ENCODE data around the gene DIAPH2. TPM values are rescaled to one million over a fixed set of nuclear protein-coding genes. Genes with fewer than 3 reads are reported as not detected.

The DIAPH2 gene
- polyA plus RNA-seq, 1 donor = 8.9 TPM

- no peak for DNase-seq
Measured at GRCh38 chrX:97594646-97595224, 910.1 kb downstream of the DIAPH2 start.

GRCh38 chrX:97597954-97598353, 913.3 kb downstream of the DIAPH2 start:
- no peak for DNase-seq

GRCh38 chrX:97602465-97603258, 918.0 kb downstream of the DIAPH2 start:
- no peak for DNase-seq

- DNase-seq = no peak
Measured at GRCh38 chrX:97605271-97605670, 920.6 kb downstream of the DIAPH2 start.

- DNase-seq = no peak
Measured at GRCh38 chrX:97609357-97609756, 924.7 kb downstream of the DIAPH2 start.

GRCh38 chrX:97609938-97610337, 925.3 kb downstream of the DIAPH2 start:
- no peak for DNase-seq

GRCh38 chrX:97616883-97617530, 932.4 kb downstream of the DIAPH2 start:
- no peak for DNase-seq

GRCh38 chrX:97619499-97619898, 934.9 kb downstream of the DIAPH2 start:
- DNase-seq = no peak

- no peak for DNase-seq
Measured at GRCh38 chrX:97622111-97622510, 937.5 kb downstream of the DIAPH2 start.

- DNase-seq = no peak
Measured at GRCh38 chrX:97628326-97628725, 943.7 kb downstream of the DIAPH2 start.

- DNase-seq = no peak
Measured at GRCh38 chrX:97628807-97629596, 944.4 kb downstream of the DIAPH2 start.

- DNase-seq = no peak
Measured at GRCh38 chrX:97629597-97629985, 944.9 kb downstream of the DIAPH2 start.

- no peak for DNase-seq
Measured at GRCh38 chrX:97633798-97634197, 949.2 kb downstream of the DIAPH2 start.

GRCh38 chrX:97636473-97637140, 952.0 kb downstream of the DIAPH2 start:
- DNase-seq = no peak

- DNase-seq = no peak
Measured at GRCh38 chrX:97637289-97637688, 952.6 kb downstream of the DIAPH2 start.

- no peak for DNase-seq
Measured at GRCh38 chrX:97638621-97639020, 954.0 kb downstream of the DIAPH2 start.

- no peak for DNase-seq
Measured at GRCh38 chrX:97639526-97639925, 954.9 kb downstream of the DIAPH2 start.

Other genes with a start within 250 kb of the DIAPH2 start
- gene RPA4, start 199.1 kb downstream of the DIAPH2 start, polyA plus RNA-seq (ENCODE audit: insufficient read length) = not detected

Measured in left kidney (tissue), 2 donors.